Measurements from ENCODE around the gene PPP6R1. TPM values are rescaled to one million over a fixed set of nuclear protein-coding genes. Genes with fewer than 3 reads are reported as not detected.
A peak's percentile ranks its signal among the peaks of the same experiment; 100 is the strongest.

The PPP6R1 gene
- total RNA-seq, 1 experiment from 2014 or later: 159 TPM

- CTCF ChIA-PET: interaction anchor here (0.6 to 1.6 kb wide), 2 partner anchors 43 to 1038 kb away, joined by 3 to 7 read pairs; no protein-coding TSS in a partner anchor
- Histone ChIP-seq H3K4me1 (replicated peaks; ENCODE audit: insufficient read depth) (peaks cover 40% of the 10 kb centered on the region), H4K20me1 (ENCODE audit: insufficient read depth) (no peaks in the 10 kb centered on the region), H3F3A (ENCODE audit: insufficient read depth, low read depth) (peaks cover 28% of the 10 kb centered on the region), H3K79me2 (ENCODE audit: low read depth) (no peaks in the 10 kb centered on the region), H3K4me2 (peak overlapping the region; percentile 86), H2AFZ (no peak overlapping the region), H3K27me3 (ENCODE audit: insufficient read depth, low read depth) (no peaks in the 10 kb centered on the region), H3K9me3 (ENCODE audit: insufficient read depth, low read depth) (peaks cover 16% of the 10 kb centered on the region; the same call in 1 of the 2 replicates), H3K4me3 (peak overlapping the region; percentile 53; the same call in 1 of the 2 replicates), H3K9me2 (ENCODE audit: insufficient read depth) (no peaks in the 10 kb centered on the region), H3K36me3 (ENCODE audit: low read depth) (no peaks in the 10 kb centered on the region), H3K27ac (peak overlapping the region; percentile 85)
- POLR2A ChIA-PET (ENCODE audit: unreplicated experiment): interaction anchor here (1.0 to 1.1 kb wide), 2 partner anchors 43 to 50 kb away, joined by 4 to 5 read pairs; no protein-coding TSS in a partner anchor
- peak; percentile 73 to 99 for DNase-seq
- TF ChIP-seq EZH2 (IDR thresholded peaks at IDR 0.05; ENCODE audit: low read depth): no peak
- TF ChIP-seq CTCF (conservative IDR thresholded peaks at IDR 0.05): no peak
- BruUV-seq (replicated peaks): TSS peak; percentile 78
- intact Hi-C loops (cut with micrococcal nuclease; ENCODE audit: unreplicated experiment): loop anchor here (1.0 kb wide), 2 partner anchors 21 to 44 kb away; partner anchors contain the start of gene DNAAF3
These were observed 48.9 kb downstream of the PPP6R1 start for GRCh38 chr19:55209693-55210472.

GRCh38 chr19:55208880-55209692 is 49.7 kb downstream of the PPP6R1 start, which contains the start of gene PTPRH:
Gene PTPRH (minus strand): TSS chr19:55209501. CDS start chr19:55209433, 68 bp downstream.
- TSS peak; percentile 35 for BruUV-seq (replicated peaks)
- Histone ChIP-seq H3K79me2 (ENCODE audit: low read depth) (no peaks in the 10 kb centered on the region), H3F3A (ENCODE audit: insufficient read depth, low read depth) (peaks cover 28% of the 10 kb centered on the region), H3K4me2 (peak within 1 kb of the TSS; percentile 86), H3K27ac (peak within 1 kb of the TSS; percentile 85), H3K4me1 (replicated peaks; ENCODE audit: insufficient read depth) (peaks cover 40% of the 10 kb centered on the region), H3K36me3 (ENCODE audit: low read depth) (no peaks in the 10 kb centered on the region), H3K9me3 (ENCODE audit: insufficient read depth, low read depth) (peaks cover 16% of the 10 kb centered on the region; the same call in 1 of the 2 replicates), H3K9me2 (ENCODE audit: insufficient read depth) (no peaks in the 10 kb centered on the region), H3K27me3 (ENCODE audit: insufficient read depth, low read depth) (no peaks in the 10 kb centered on the region), H4K20me1 (ENCODE audit: insufficient read depth) (no peaks in the 10 kb centered on the region), H2AFZ (no peak within 1 kb of the TSS), H3K4me3 (peak within 1 kb of the TSS; percentile 53; the same call in 1 of the 2 replicates)
- peak; percentile 61 to 70 for DNase-seq
- intact Hi-C loops (cut with micrococcal nuclease; ENCODE audit: unreplicated experiment): no loop called here
- TF ChIP-seq CTCF (conservative IDR thresholded peaks at IDR 0.05) (no peak), EZH2 (IDR thresholded peaks at IDR 0.05; ENCODE audit: low read depth) (no peak)
- ChIA-PET CTCF (interaction anchor here (0.6 to 1.6 kb wide), 2 partner anchors 42 to 730 kb away, joined by 3 to 4 read pairs; no protein-coding TSS in a partner anchor), POLR2A (ENCODE audit: unreplicated experiment) (interaction anchor here (0.6 to 1.1 kb wide), 3 partner anchors 42 to 147 kb away, joined by 4 to 6 read pairs (median 5); no protein-coding TSS in a partner anchor)
